ENCODE data around the gene TRPM8.

GRCh38 chr2:233996461-233996860 is 79.3 kb downstream of the TRPM8 start:
- TF ChIP-seq EZH2phosphoT487 (IDR thresholded peaks at IDR 0.05; ENCODE audit: low read depth) (no peak), CTCF (IDR thresholded peaks at IDR 0.05; ENCODE audit: low read depth, low read length) (no peak)
